CD4-positive, alpha-beta T cell treated with Interleukin-17A for 1 hour (primary cell): Measurements from ENCODE around the gene SOX13.

Source experiments
- DNase-seq: peaks from one replicate; pipeline ENCODE4 v3.0.0-alpha.2; 2020

SOX13 gene

DNA sequence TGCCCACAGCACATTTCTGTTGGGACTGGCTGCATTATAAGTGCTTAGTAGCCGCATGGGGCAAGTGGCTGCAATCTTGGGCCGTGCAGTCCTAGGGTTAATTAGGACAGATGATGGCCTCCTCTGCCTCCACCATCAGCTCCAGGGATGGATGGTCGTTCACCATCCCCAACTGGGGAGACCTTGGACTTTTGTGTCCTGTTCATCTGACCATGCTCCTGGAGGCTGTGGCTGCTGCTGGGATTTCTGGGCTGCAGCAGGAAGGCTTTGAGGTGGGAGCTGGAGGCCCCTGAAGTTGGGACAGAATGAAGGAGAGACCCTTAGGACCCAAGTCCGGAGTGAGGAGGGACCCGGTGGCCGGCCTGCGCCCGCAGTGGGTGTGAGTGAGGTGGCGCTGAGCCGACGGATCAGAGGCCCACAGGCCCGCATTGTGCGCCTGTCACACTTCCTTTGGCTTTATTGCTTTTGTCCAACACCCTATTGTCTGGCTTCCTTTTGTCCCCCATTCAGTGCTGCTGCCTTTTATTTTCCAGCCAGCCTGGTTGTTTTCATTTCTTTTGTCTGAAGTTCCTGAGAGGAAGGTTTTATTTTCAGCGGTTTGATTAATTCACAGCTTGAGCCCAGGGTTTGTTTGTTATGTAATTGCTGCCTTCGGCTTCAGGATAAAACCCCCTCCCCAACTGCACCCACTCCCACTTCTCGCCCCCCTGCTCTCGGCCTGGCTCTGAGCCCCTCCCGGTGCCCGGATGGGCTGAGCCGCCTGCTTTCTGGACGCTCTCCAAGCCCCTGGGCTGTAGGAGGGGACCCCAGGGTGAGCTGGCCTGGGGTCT is 35.6 kb downstream of the SOX13 start:
- DNase-seq = no peak

GRCh38 chr1:204110894-204111633 is 38.1 kb downstream of the SOX13 start:
- no peak for DNase-seq

DNA sequence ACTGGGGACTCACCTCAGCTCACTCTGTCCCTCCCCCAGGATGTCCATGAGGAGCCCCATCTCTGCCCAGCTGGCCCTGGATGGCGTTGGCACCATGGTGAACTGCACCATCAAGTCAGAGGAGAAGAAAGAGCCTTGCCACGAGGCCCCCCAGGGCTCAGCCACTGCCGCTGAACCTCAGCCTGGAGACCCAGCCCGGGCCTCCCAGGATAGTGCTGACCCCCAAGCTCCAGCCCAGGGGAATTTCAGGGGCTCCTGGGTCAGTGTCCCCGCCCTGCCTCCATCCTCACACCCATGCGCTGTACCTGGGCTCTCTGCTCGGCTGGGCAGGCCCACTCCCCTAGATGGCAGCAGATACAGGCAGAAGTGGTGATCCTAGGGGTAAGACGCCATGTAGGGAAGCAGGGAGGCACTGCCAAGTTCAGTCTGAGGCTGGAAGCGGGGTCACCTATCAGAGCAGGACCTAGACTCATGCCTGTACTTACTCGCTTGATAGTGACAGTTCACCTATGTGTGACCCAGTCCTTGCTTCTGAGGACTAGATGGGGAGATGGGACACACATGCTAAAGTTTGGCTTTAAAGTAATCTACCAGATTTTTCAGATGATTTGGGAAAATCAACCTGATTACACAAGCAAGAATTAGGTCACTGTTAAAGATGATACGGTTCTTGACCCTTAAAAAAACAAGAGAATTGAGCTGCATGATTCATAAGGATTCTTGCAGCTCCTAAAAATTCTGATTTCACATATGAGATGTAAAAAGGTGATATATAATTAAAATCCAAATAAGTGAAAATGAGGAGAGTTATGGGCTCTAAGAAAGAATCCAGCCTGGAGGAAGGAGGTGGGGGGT is 40.2 kb downstream of the SOX13 start:
- DNase-seq = no peak

GRCh38 chr1:204113896-204114295 is 41.0 kb downstream of the SOX13 start:
- DNase-seq = no peak

DNA sequence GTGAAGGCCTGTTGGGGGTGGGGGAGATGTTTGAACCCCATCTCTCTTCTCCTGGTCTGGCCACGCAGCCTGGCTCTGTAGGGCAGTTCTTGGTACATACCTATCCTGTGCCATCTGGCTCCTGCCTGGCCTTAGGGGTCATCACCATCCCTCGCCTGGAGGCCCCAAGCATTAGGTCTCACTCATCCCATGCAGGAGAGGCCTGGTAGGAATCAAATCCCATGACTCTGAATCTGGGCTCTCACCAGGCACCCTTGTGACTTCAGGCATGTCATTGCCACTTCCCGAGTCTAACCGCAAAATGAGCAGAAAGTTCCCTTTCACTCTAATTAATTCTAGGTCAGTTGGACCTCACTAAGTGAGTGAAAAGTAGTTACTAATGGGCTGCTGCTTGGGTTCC is 41.7 kb downstream of the SOX13 start:
- no peak for DNase-seq

GRCh38 chr1:204115116-204115515 is 42.2 kb downstream of the SOX13 start:
- DNase-seq = no peak

- DNase-seq = no peak
Measured at GRCh38 chr1:204116539-204116938, 43.6 kb downstream of the SOX13 start.

GRCh38 chr1:204121840-204122555 is 49.1 kb downstream of the SOX13 start:
- no peak for DNase-seq

- no peak for DNase-seq
Measured at GRCh38 chr1:204123376-204123775, 50.5 kb downstream of the SOX13 start.

GRCh38 chr1:204124639-204125038 is 51.7 kb downstream of the SOX13 start:
- no peak for DNase-seq

GRCh38 chr1:204125759-204126351 is 52.9 kb downstream of the SOX13 start:
- no peak for DNase-seq

DNA sequence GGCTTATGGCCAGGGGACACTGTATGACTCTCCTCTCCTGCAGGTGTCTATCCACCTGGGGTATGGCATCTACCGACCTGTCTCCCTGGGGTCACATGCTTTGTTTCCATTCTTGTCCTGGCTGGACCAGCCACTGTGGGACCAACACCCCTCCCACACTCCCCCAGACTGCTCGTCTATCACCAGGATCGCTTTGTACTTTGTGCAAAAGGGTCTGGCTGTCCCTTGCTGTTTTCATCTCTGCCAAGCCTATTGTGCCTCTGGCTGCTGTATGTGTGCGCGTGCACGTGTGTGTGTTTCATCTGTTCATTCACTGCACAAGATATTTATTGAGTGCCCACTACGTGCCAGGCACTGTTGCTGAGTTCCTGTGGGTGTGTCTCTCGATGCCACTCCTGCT is 53.5 kb downstream of the SOX13 start:
- no peak for DNase-seq

GRCh38 chr1:204126956-204127355 is 54.0 kb downstream of the SOX13 start:
- DNase-seq = no peak

DNA sequence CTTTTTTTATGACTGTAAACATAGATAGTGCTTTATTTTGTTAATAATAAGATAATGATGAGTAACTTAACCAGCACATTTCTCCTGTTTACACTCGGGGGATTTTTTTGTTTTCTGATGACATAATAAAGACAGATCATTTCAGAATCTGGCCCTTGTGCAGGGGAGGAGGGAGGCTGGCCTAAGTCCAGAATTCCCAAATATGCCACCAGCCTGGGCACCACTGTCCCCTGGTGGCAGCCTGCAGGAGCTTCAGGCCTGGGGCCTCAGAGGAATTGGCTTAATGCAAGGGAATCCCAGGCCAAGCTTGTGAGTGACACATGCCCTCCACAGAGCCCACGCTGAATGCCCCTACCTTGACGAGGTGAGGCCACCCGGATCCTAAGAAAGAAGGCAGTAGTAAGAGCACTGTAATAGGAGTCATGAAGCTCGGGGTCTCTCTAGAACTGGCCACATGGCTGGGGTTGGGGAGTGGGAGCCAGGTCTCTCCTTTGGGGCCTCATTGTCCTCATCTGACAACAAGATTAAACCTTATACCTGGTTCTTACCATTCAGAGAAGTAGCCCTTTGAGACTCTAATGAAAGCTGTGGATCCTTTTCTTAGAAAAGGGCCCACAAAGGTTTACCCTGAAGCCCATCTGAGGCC is 54.8 kb downstream of the SOX13 start:
- DNase-seq = peak; percentile 29

DNA sequence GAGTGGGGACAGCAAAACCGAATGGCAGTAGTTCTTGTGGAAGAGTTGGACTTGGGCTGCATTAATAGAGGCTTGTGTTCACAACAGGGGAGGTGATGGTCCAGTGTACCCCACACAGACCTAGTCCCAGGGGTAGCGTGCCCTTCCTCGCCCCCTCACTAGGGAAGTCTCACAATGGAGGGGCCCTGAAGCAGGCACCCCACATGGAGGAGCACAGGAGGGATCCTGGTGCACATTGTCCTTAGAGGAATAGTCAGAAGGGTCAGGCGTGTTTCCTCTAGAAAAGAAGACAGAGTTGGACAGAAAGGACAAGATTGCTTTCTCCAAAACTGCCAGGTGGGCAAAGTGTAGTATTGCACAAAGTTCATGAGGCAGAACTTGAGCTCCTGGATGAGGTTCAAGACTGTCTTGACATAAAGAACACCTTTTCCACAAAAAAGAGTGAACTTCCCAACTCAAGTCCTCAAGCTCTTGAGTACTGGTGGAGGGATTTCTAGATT is 55.6 kb downstream of the SOX13 start:
- DNase-seq = no peak

- peak; percentile 63 for DNase-seq
Measured at GRCh38 chr1:204128964-204129896, 56.3 kb downstream of the SOX13 start.

- DNase-seq = no peak
Measured at GRCh38 chr1:204130178-204130577, 57.3 kb downstream of the SOX13 start.

DNA sequence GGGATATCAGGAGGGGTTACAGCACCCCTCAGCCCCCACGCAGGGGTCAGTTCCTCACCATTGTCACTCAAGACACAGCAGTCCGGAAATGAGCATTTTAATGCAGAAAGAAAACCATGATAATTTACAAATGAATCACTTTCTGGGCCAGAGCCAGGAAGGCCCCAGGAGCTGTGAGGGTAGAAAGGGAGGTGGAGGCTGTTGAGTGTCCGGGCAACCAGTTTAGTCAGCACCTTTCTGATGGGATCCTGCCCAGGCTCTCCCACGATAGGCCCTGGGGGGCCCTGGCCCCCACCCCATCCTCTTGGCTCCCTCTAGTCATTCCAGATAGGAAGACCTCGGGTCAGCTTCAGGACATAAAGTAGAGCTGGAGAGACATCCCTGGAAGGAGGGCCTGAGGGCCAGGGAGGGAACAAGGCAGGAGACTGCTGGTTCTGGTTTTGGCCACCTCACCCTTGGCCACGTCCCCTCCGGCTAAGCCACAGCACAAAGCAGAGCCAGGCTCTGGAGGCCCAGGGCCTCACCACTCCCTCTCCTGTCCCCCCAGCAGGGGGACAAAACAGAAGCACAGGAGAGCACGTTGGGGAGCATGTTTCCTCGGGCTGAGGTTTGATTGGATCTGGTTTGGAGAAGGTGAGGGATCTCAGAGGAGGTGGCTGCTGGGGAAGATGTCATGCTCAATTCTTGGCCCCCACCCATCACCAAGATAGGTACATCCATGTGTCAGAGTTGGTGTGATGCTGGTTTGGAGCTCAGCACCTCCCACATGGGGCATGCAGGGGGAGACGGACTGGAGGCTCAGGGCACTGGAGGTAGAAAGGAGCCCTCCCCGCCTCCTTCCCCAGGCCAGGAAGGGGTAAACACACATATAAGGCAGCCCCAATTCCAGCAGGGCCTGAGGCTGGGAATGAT is 58.3 kb downstream of the SOX13 start:
- no peak for DNase-seq

DNA sequence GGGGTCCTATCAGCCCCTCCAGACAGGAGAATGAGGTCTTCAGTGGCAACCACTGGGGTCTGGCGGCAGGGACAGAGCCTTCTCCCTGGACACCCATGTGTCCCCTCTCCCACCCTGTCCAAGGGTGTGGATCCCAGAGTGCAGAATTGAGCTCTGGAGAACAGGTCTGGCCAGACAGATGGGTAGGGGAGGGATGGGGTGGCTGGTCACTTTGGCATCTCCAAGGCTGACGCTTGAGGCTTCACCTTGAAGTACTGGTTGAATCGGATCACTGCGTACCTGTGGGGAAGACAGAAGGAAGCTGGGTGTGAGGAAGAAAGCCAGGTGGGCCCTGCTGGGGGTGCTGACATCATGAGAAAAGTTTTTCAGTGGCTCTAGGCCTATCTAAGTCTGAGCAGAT is 59.1 kb downstream of the SOX13 start:
- no peak for DNase-seq
